ENCODE data around the gene WASHC4. TPM values are rescaled to one million over a fixed set of nuclear protein-coding genes. Genes with fewer than 3 reads are reported as not detected.
"Not testable (repeated sequence)": the region's sequence is repeated elsewhere in the genome, so short reads cannot be mapped to it uniquely, and the experiment has no call there.

The WASHC4 gene
- total RNA-seq, 1 donor from 2014 or later, result 66.7 TPM

- DNase-seq, result no peak
- Histone ChIP-seq H3K4me3 (no peak overlapping the region), H3K27ac (no peak overlapping the region), H3K9me3 (no peaks in the 10 kb centered on the region), H3K4me1 (no peaks in the 10 kb centered on the region), H3K36me3 (peaks cover 99% of the 10 kb centered on the region), H3K27me3 (no peaks in the 10 kb centered on the region)
- no peak for TF ChIP-seq CTCF (IDR thresholded peaks at IDR 0.05)
- intact Hi-C loops (cut with DNase I), result no loop called here
- no peak for ATAC-seq
These were observed 60.5 kb downstream of the WASHC4 start for GRCh38 chr12:105168006-105168405.

- ATAC-seq (no peak), DNase-seq (no peak)
- Histone ChIP-seq H3K9me3 (no peaks in the 10 kb centered on the region), H3K4me3 (no peak overlapping the region), H3K27ac (no peak overlapping the region), H3K36me3 (peaks cover 94% of the 10 kb centered on the region), H3K27me3 (no peaks in the 10 kb centered on the region), H3K4me1 (no peaks in the 10 kb centered on the region)
- TF ChIP-seq CTCF (IDR thresholded peaks at IDR 0.05), result no peak
- intact Hi-C loops (cut with DNase I), result no loop called here
These were observed 62.6 kb downstream of the WASHC4 start for GRCh38 chr12:105170139-105170538.

DNA sequence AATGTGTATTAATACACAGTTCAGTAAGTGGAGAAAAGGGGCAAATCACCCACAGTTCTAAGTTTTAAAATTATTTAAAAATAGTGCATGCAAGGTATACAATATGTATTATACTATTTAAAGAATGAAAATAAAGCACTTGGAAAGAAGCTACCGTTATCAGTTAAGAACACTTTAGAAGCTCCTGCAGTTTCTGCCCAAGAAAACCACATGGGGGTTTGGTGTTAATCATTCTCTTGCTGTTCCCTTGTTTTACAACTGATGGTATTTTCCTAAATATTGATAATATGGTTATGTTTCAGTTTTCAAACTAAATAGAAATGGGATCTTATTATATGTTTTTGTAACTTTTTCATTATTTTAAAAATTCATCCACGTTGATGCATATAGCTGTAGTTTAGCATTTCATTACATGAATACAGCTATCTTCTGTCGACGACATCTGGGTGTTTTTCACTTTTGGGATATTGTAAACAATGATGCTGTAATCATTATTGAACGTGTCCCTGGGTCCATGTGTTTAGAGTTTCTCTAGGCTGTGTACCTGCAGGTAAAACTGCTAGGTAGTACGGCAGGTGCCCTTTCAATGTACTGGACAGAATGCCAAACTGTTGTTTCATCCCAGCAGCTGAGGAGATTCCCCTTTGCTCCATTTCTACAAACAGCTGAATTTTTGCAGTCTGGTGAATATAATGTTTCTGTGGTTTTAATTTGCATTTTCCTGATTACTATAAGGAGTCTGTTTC lies 64.3 kb downstream of the WASHC4 start:
- no peak for DNase-seq
- Histone ChIP-seq H3K9me3 (no peaks in the 10 kb centered on the region), H3K27ac (no peak overlapping the region), H3K27me3 (no peaks in the 10 kb centered on the region), H3K4me3 (no peak overlapping the region), H3K4me1 (no peaks in the 10 kb centered on the region), H3K36me3 (peaks cover 94% of the 10 kb centered on the region)
- no peak for TF ChIP-seq CTCF (IDR thresholded peaks at IDR 0.05)
- intact Hi-C loops (cut with DNase I), result no loop called here
- ATAC-seq, result no peak

GRCh38 chr12:105175397-105175990 lies 68.0 kb downstream of the WASHC4 start:
- H3K9me3 ChIP-seq, result no peaks in the 10 kb centered on the region
- no peaks in the 10 kb centered on the region for H3K4me1 ChIP-seq
- TF ChIP-seq CTCF (IDR thresholded peaks at IDR 0.05), result no peak
- H3K27me3 ChIP-seq, result no peaks in the 10 kb centered on the region
- no peak overlapping the region for H3K4me3 ChIP-seq
- DNase-seq (no peak), ATAC-seq (no peak)
- H3K27ac ChIP-seq, result no peak overlapping the region
- H3K36me3 ChIP-seq, result peaks cover 72% of the 10 kb centered on the region
- intact Hi-C loops (cut with DNase I), result no loop called here

DNA sequence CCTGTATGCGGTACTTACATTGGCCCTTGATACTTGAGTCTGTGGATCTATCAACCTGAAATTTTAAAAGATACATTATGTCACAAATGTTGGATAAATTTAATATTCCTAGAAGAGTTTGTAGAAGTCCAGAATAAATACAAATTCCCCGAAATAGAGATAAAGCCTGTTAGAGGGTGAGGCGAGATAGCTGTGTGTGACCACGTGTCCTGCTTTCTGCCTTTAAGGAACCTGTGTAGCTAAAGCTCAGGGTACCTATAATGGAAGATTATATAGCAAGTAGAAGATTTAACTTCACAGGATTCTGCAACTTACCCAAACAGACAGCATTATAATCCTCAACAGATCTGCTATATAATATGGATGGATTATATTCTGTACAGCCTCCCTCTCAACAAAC lies 69.7 kb downstream of the WASHC4 start:
- DNase-seq, result no peak
- no peaks in the 10 kb centered on the region for H3K9me3 ChIP-seq
- no peaks in the 10 kb centered on the region for H3K4me1 ChIP-seq
- no peak overlapping the region for H3K4me3 ChIP-seq
- ATAC-seq, result no peak
- H3K27me3 ChIP-seq, result no peaks in the 10 kb centered on the region
- intact Hi-C loops (cut with DNase I), result no loop called here
- H3K27ac ChIP-seq, result no peak overlapping the region
- TF ChIP-seq CTCF (IDR thresholded peaks at IDR 0.05), result no peak
- H3K36me3 ChIP-seq, result peaks cover 56% of the 10 kb centered on the region

GRCh38 chr12:105179114-105179513 lies 71.6 kb downstream of the WASHC4 start:
- DNase-seq; ATAC-seq; H3K27ac ChIP-seq; H3K4me3 ChIP-seq; H3K27me3 ChIP-seq; H3K9me3 ChIP-seq; H3K4me1 ChIP-seq; intact Hi-C loops (cut with DNase I): not testable (repeated sequence)
- peaks cover 47% of the 10 kb centered on the region for H3K36me3 ChIP-seq

GRCh38 chr12:105183406-105183805 lies 75.9 kb downstream of the WASHC4 start:
- H3K27me3 ChIP-seq; H3K4me3 ChIP-seq; H3K4me1 ChIP-seq; DNase-seq; intact Hi-C loops (cut with DNase I); H3K9me3 ChIP-seq; H3K27ac ChIP-seq; ATAC-seq: not testable (repeated sequence)
- peaks cover 56% of the 10 kb centered on the region for H3K36me3 ChIP-seq

GRCh38 chr12:105183976-105184375 lies 76.4 kb downstream of the WASHC4 start:
- H3K36me3 ChIP-seq, result peaks cover 56% of the 10 kb centered on the region
- ATAC-seq; intact Hi-C loops (cut with DNase I); H3K27me3 ChIP-seq; DNase-seq; H3K27ac ChIP-seq; H3K4me3 ChIP-seq; H3K9me3 ChIP-seq; H3K4me1 ChIP-seq: not testable (repeated sequence)
